ENCODE data around the gene ANK2.

Gene ANK2

GRCh38 chr4:113088050-113088449, 38.6 kb downstream of the ANK2 start:
- in situ Hi-C loops (cut with MboI; ENCODE audit: low sequenced_read_pairs): no loop called here

GRCh38 chr4:113090954-113091353, 41.5 kb downstream of the ANK2 start:
- in situ Hi-C loops (cut with MboI; ENCODE audit: low sequenced_read_pairs): no loop called here

DNA sequence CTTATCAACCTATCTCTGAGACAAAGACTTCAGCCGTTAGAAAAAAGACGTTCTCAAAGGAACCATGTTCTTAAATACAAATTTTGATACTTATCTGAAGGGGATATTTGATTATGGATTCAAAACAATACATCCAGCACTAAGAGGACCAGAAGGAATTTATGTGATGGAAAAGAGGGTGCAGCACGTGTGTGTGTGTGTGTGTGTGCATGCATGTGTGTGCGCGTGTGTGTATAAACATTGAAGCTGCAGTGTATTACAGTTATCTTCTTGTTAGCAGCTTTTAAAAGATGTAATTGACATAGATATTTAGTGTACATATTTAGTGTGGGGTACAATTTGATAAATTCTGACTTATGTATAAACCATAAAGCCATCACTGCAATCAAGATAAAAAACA, 44.9 kb downstream of the ANK2 start:
- in situ Hi-C loops (cut with MboI; ENCODE audit: low sequenced_read_pairs): no loop called here

DNA sequence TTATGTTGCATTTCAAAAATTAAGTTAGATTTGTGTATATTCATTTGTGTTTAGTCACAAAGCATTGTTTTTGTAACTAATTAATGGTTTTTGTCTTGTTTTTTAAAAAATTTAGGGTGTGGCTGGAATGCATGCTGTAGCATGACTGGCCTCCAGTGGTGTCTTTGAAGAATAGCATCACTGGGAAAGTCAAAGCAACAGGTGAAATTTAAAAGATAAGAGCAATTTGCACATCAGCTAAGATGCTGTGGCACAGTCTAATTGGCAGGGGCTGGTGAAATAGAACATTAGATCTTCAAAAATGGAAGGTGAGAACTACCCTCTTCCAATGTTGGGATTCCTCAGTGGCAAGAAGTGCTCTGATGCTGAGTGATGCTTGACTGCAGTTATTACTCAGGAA, 45.3 kb downstream of the ANK2 start:
- in situ Hi-C loops (cut with MboI; ENCODE audit: low sequenced_read_pairs): no loop called here

DNA sequence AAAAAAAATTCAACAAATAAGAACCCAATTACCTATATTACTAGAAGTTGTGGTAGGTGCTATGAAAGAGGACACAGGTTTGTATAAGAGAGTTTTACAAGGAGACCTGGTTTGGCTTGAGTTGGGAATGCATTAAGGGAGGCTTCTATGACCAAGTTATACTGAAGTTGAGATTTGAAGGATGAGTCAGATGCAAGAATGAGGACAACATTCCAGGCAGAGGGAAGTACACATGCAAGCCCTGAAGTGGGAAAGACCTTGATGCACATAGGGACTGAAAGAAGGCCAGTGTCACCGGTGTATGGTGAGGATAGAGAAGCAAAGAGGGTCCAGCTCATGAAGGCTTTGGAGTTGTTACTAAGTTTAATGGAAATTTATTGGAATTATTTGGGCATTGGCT, 52.2 kb downstream of the ANK2 start:
- in situ Hi-C loops (cut with MboI; ENCODE audit: low sequenced_read_pairs): no loop called here

GRCh38 chr4:113103556-113103955, 54.1 kb downstream of the ANK2 start:
- in situ Hi-C loops (cut with MboI; ENCODE audit: low sequenced_read_pairs): no loop called here

- in situ Hi-C loops (cut with MboI; ENCODE audit: low sequenced_read_pairs): no loop called here
Observed at GRCh38 chr4:113106108-113106507, 56.7 kb downstream of the ANK2 start.

DNA sequence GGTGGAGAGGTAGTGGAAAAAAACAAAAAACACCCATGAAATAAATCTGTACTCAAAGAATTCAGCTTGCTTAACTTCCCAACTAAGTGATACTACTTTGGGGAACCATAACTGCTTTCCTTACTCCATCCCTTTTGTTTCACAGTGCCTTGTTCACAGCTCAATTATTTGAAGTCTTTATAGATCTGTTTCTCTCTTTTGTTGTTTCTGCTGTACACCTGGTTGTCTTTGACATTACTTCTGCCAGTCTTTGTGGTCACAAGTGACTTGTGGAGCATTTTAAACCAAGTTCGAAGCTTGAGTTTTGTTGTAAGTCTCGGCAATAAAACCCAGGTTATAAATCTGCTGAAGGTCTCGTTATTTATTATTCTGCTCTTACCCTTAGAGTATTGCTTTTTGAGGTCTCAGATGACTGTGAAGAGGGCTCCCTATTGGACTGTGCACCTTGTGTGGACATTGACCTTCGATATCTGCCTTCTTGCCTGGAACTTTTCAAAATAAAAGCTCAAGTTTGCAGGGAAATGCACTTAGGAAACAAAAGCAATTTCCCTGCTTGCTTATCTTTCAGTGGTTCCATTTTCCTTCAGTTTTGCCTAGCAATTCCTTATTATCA, 59.8 kb downstream of the ANK2 start:
- in situ Hi-C loops (cut with MboI; ENCODE audit: low sequenced_read_pairs): no loop called here

- in situ Hi-C loops (cut with MboI; ENCODE audit: low sequenced_read_pairs): no loop called here
Observed at GRCh38 chr4:113112338-113112978, 63.0 kb downstream of the ANK2 start.

- in situ Hi-C loops (cut with MboI; ENCODE audit: low sequenced_read_pairs): no loop called here
Observed at GRCh38 chr4:113113151-113113550, 63.7 kb downstream of the ANK2 start.

- in situ Hi-C loops (cut with MboI; ENCODE audit: low sequenced_read_pairs): no loop called here
Observed at GRCh38 chr4:113114884-113115283, 65.4 kb downstream of the ANK2 start.

DNA sequence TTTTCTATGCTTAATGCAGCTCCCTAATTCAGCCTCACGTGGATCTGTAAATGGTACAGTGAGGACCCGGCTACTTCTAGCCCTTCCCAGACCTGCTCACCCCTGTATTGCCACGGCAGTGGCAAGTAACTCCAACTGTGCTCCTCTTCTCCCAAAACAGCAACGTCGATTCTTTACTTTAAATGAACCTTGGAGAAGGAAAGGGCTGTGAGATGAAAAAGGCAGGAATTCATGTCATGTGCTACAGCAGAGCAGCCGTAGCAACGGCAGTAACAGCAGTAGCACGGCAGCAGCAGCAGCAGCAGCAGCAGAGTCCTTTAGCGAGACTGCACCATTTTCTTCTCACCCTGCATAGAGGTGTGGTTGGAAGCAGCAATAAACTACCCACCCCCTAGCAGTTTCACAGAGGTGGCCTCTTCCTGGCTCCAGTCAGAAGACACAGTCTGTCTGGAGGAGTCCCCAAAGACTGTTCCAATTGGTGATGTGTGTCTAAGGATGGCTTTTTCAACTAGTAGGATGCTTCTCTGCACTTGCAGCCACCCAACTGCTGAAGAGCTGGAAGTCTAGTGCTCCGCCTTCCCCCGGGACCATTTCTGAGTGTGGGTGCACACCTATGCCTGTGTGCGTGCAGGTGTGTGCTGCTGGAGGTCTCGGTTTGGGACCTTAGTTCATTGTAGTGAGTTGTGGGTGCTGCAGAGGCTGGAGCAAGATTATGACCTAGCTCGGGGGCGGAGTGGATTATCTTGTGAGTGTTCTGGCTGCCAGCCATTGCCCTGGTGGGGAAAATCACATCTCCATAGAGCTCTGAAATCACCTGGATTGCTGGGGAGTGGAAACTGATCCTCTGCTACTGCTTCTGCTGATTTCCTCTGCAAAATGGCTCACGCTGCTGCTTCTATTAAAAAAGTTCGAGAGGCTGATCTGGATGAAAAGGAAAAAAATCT, 67.2 kb downstream of the ANK2 start:
- in situ Hi-C loops (cut with MboI; ENCODE audit: low sequenced_read_pairs): no loop called here

DNA sequence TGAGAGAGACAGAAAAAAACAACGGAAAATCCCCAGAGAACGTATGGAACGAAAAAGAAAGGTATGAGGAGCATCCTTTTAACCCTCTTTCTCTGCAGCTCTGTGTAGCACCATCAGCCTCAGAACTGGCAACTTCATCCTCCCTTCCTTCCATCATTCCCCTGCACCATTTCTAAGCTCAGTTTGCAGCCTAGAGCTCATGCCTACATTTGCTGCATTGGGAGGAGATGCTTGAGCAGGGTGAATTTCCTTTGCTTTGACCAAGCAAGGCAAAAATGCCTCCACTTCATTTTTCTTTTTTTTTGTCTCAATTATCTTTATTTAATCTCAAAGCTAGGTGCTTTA, 67.9 kb downstream of the ANK2 start:
- in situ Hi-C loops (cut with MboI; ENCODE audit: low sequenced_read_pairs): no loop called here

DNA sequence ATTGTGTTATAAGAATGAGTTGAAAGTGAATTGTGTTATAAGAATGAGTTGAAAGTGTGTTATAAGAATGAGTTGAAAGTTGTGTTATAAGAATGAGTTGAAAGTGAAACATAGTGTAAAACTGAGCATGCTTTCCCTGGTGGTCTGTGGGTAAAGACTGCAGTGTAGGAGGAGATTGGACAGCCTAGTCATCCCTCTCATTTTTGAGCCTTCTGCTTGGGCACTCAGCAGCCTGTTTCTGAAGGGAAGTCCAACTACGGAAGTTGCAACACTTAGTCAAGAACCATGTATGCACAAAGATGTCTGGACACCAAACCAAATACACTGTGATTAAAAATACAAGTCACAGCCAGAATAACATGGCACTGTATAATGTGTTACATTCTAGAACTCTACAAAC, 72.6 kb downstream of the ANK2 start:
- in situ Hi-C loops (cut with MboI; ENCODE audit: low sequenced_read_pairs): no loop called here

GRCh38 chr4:113125418-113125817, 76.0 kb downstream of the ANK2 start:
- in situ Hi-C loops (cut with MboI; ENCODE audit: low sequenced_read_pairs): no loop called here

DNA sequence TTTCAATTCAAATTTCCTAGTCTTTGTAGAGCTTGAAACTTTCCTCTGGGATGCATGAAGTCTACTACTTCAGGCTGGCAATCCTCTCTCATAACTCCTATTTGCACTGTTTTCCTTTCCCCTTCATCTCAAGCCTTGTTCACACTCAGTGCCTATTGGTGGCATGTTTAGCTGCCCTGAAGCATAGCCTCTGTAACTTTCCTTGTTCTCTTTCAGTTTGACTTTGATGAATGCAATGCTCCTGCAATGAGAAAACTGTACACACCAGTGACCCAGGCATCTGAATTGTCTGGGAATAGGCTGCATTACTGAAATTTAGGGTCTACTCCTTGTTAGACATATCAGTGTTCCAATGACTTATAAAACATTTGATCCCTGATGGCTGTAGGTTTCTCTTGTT, 81.7 kb downstream of the ANK2 start:
- in situ Hi-C loops (cut with MboI; ENCODE audit: low sequenced_read_pairs): no loop called here

DNA sequence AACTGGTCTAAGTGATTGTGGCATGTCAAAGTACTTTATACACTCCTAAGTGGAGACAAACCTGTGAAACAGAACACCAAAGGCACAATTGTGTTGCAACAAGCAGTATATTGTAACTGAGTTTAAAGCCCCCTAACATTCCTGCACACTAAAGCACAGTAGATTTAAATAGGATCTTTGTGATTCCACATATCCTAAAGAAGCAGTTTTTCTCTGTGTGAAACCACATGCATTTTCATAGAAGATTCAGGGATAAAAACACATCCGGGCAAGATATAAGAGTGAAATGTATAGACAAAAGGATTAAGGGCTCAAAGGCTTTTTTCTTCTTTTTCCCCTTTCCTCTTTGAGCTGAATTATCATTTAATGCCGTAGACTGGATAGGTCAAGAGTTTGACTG, 82.2 kb downstream of the ANK2 start:
- in situ Hi-C loops (cut with MboI; ENCODE audit: low sequenced_read_pairs): no loop called here

- in situ Hi-C loops (cut with MboI; ENCODE audit: low sequenced_read_pairs): no loop called here
Observed at GRCh38 chr4:113141901-113142346, 92.5 kb downstream of the ANK2 start.

DNA sequence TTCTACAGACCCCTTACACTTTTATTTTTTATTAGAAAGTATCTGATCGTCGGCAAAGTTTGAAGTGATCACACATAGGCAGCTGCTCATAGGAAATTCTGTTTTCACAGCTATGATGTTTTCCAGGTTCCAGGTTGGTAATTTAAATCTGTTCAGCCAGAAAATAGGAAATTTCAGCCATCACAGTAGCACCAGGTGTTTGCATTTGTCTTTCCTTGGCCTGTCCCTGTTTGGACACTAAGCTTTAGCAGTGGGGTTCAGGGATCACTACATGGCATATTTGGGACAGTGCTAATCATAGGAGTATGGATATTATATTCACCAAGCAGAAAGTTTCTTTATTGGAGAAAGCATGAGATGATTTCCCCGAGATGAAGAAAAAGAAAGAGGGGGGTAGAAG, 92.9 kb downstream of the ANK2 start:
- in situ Hi-C loops (cut with MboI; ENCODE audit: low sequenced_read_pairs): no loop called here

DNA sequence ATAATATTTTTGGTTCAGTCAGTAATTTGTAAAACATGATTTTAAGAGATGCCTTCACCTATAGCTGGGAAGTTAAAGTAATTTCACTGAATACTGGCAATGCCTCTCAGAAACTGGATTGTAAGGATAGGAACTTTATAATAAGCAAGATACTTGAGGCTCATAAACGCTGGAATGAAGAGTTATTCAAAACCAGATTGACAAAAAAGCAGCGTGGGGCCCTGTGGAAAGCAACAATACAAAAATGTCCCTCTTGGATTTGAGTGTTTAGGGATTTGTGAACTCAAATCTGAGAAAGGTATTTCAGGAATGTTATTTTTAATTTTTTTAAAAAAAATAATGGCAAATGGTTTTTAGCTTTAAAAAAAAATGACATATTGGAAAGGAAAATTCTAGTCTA, 94.6 kb downstream of the ANK2 start:
- in situ Hi-C loops (cut with MboI; ENCODE audit: low sequenced_read_pairs): no loop called here

GRCh38 chr4:113145147-113145518, 95.7 kb downstream of the ANK2 start:
- in situ Hi-C loops (cut with MboI; ENCODE audit: low sequenced_read_pairs): no loop called here

All from HL-60/S4 (cell line).